ENCODE measurements around the gene CADM1.

GRCh38 chr11:115423728-115424459 lies 80.3 kb downstream of the CADM1 start:
- TF ChIP-seq CTCF (IDR thresholded peaks at IDR 0.05) (no peak), POLR2A (IDR thresholded peaks at IDR 0.05) (no peak)
